T-helper 17 cell (primary cell): ENCODE data around the gene AK5. TPM values are rescaled to one million over a fixed set of nuclear protein-coding genes. Genes with fewer than 3 reads are reported as not detected.
A peak's percentile ranks its signal among the peaks of the same experiment; 100 is the strongest.

Experiments used
- ATAC-seq: fragments of 150-1000 bp; cut with Tn5 transposase; 2 replicates; pipeline ENCODE4 v1.10.0; 2021; ENCODE audit warnings: mild to moderate bottlenecking, moderate library complexity
- DNase-seq, 3 donors: peaks; one replicate each; pipeline versions ENCODE4 v3.0.0 to v3.0.0-alpha.2; 2020 to 2021
- H3K9me3 ChIP-seq: one replicate; pipeline ENCODE4 v1.7.0; 2013; ENCODE audit warnings: low read length, mild to moderate bottlenecking; ENCODE audit not compliant: control insufficient read depth, poor library complexity, severe bottlenecking
- H3K27ac Mint-ChIP-seq: one replicate; pipeline ENCODE4 v1.8.0; 2022; ENCODE audit warnings: mild to moderate bottlenecking, moderate library complexity, mixed read lengths
- H3K27me3 Mint-ChIP-seq: one replicate; pipeline ENCODE4 v1.8.0; 2022; ENCODE audit warnings: mixed read lengths
- H3K36me3 Mint-ChIP-seq: one replicate; pipeline ENCODE4 v1.8.0; 2022; ENCODE audit warnings: low read depth, mixed read lengths
- H3K4me1 Mint-ChIP-seq: one replicate; pipeline ENCODE4 v1.8.0; 2022; ENCODE audit warnings: mild to moderate bottlenecking, mixed read lengths
- H3K4me3 Mint-ChIP-seq: one replicate; pipeline ENCODE4 v1.8.0; 2022; ENCODE audit warnings: mild to moderate bottlenecking, moderate library complexity, mixed read lengths
- total RNA-seq, 4 donors: library from RNA in 2 of 4; stranded (reverse) in 2 of 4; gene quantifications; one replicate each; pipeline ENCODE4 v1.2.3 and lab custom pipeline; 2022 to 2026

Gene AK5, protein sequence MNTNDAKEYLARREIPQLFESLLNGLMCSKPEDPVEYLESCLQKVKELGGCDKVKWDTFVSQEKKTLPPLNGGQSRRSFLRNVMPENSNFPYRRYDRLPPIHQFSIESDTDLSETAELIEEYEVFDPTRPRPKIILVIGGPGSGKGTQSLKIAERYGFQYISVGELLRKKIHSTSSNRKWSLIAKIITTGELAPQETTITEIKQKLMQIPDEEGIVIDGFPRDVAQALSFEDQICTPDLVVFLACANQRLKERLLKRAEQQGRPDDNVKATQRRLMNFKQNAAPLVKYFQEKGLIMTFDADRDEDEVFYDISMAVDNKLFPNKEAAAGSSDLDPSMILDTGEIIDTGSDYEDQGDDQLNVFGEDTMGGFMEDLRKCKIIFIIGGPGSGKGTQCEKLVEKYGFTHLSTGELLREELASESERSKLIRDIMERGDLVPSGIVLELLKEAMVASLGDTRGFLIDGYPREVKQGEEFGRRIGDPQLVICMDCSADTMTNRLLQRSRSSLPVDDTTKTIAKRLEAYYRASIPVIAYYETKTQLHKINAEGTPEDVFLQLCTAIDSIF
- total RNA-seq = 1 to 10 TPM; 2.7 to 5.5 TPM
- 2.9 to 7.1 reads per million in 2 donors for total RNA-seq (lab: John Stamatoyannopoulos, UW)

DNA sequence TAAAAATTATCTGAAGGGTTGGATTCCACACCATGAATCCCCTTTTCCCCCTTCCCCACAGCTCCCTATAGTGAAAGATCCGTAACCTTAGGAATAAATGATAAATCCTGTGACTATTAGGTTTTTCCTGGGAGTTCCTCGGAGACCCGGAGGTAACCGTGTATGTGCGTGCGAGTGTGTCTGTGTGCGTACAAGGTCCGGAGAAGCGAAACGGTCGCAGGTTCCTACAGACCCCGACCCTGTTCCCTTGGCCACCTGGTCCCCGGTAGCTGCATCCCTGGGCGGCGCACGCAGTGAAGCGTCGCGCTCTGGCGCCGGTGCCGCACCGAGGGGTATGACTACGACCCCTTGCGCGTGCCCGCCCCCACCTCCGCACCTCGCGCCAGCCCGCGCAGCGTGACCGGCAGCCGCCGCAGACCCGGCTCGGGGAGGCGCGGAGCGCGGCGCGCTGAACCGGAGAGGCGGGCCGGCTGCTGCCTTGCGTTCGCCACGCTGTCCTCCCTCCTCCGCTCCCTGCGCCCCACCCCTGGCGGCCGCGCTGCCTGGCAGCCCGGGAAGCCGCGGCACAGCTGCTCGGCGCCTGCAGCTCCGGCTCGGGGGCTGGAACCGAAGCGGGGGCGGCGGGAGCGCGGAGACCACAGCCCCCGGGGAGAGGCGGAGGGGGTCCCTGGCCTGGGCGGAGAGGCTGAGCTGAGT lies at the start of gene AK5:
Gene AK5, plus strand, starts transcription at position 529 of the 696 bp plus-strand sequence. CDS start 295 bp downstream, outside the sequence.
- peak; percentile 10 to 22 (median 18) for DNase-seq
- peaks cover 24% of the 10 kb centered on the region for H3K4me1 Mint-ChIP-seq
- H3K27me3 Mint-ChIP-seq = peaks cover 42% of the 10 kb centered on the region
- no peaks in the 10 kb centered on the region for H3K9me3 ChIP-seq
- H3K27ac Mint-ChIP-seq = no peak within 1 kb of the TSS
- ATAC-seq = peak; percentile 82
- H3K4me3 Mint-ChIP-seq = peak within 1 kb of the TSS; percentile 87
- H3K36me3 Mint-ChIP-seq = peaks cover 2% of the 10 kb centered on the region

DNA sequence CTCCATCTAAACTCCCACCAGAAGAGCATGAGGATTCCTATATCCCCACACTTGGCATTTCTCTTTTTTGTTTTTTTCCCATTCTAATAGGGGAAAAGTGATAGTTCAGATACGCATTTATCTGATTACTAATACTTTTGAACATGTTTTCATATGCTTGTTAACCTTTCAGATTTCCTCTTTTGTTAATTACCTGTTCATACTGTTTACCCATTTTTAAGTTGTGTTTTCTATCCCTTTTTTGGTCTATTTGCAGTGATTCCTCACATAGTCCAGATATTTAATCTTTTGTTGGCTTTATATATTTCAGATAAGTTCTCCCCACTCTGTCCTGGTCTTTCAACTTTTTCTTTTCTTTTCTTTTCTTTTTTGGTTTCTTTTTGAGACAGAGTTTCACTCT lies 49.0 kb upstream of the AK5 start:
- ATAC-seq = no peak
- no peak for DNase-seq
- no peaks in the 10 kb centered on the region for H3K9me3 ChIP-seq
- Mint-ChIP-seq H3K4me1 (no peaks in the 10 kb centered on the region), H3K4me3 (no peak overlapping the region), H3K36me3 (no peaks in the 10 kb centered on the region), H3K27me3 (no peaks in the 10 kb centered on the region), H3K27ac (no peak overlapping the region)

DNA sequence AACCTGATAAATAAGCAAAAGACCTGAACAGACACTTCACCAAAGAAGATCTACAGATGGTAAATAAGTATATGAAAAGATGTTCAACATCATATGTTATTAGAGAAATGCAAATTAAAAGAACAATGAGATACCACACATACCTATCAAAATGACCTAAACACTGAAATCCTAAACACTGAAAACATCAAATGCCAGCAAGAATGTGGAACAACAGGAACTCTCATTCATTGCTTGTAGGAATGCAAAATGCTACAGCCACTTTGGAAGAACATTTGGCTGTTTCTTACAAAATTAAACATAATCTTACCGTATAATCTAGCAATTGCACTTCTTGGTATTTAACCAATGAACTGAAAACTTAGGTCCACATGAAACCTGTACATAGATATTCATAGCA lies 47.7 kb upstream of the AK5 start:
- H3K4me1 Mint-ChIP-seq = no peaks in the 10 kb centered on the region
- H3K27me3 Mint-ChIP-seq = peaks cover 5% of the 10 kb centered on the region
- ATAC-seq (no peak), DNase-seq (no peak)
- H3K4me3 Mint-ChIP-seq = no peak overlapping the region
- H3K9me3 ChIP-seq = no peaks in the 10 kb centered on the region
- no peak overlapping the region for H3K27ac Mint-ChIP-seq
- no peaks in the 10 kb centered on the region for H3K36me3 Mint-ChIP-seq

DNA sequence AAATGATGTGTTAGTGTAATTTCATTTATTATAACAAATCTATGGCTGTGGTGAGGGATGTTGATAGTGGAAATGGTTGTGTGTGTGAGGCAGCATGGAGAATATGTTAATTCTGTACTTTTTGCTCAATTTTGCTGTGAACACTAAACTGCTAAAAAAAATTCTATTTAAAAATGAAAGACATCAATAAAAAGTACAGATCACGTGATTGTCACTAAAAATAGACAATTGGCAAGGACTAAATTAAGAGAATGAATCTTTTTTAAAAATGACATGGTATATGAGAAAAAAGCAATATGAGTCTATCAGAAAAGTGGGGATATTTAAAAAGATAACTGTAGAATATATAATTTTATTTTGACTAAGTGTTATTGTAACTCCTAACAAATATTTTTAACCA lies 46.9 kb upstream of the AK5 start:
- Mint-ChIP-seq H3K27ac (no peak overlapping the region), H3K4me1 (no peaks in the 10 kb centered on the region), H3K4me3 (no peak overlapping the region), H3K27me3 (peaks cover 5% of the 10 kb centered on the region), H3K36me3 (no peaks in the 10 kb centered on the region)
- ATAC-seq (no peak), DNase-seq (no peak)
- no peaks in the 10 kb centered on the region for H3K9me3 ChIP-seq

DNA sequence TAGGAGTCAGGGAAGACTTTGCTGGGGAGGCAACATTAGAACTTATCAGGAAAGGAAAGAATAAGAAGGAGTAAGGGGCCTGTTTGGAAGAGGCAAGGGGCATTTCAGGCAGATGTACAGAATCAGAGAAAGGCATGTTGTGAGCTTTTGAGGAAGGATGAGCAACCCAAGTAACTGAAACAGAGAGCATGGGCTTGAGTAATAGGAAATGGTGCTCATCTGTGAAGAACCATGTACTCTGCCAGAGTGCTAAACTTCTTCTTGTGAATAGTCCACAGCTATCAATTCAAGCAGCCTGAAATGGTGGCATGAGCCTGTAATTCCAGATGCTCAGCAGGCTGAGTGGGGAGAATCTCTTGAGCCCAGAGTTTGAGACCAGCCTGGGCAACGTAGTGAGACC lies 43.4 kb upstream of the AK5 start:
- no peak for ATAC-seq
- Mint-ChIP-seq H3K36me3 (peaks cover 2% of the 10 kb centered on the region), H3K27me3 (peaks cover 9% of the 10 kb centered on the region), H3K27ac (no peak overlapping the region), H3K4me3 (no peak overlapping the region), H3K4me1 (no peaks in the 10 kb centered on the region)
- DNase-seq = no peak
- no peaks in the 10 kb centered on the region for H3K9me3 ChIP-seq

DNA sequence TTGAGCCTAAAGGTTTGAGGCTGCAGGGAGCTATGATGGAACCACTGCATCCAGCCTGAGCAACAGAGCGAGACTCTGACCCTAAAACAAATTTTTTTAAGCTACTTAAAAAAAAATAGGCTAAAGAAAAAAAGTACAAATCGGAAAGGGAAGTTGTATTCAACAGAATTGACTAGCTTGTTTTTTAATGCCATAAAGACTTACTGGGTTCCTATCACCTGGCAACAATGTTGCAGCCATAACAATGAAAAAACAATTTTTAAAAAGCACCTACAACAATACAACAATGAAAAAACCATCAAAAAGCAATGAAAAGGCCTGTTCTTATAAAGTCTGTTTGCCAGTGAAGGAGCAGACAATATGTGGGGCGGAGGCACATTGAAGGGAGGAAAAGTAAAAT lies 42.5 kb upstream of the AK5 start:
- no peak for DNase-seq
- H3K27ac Mint-ChIP-seq = no peak overlapping the region
- no peaks in the 10 kb centered on the region for H3K9me3 ChIP-seq
- peaks cover 2% of the 10 kb centered on the region for H3K36me3 Mint-ChIP-seq
- H3K4me1 Mint-ChIP-seq = no peaks in the 10 kb centered on the region
- no peak for ATAC-seq
- peaks cover 9% of the 10 kb centered on the region for H3K27me3 Mint-ChIP-seq
- H3K4me3 Mint-ChIP-seq = peak overlapping the region; percentile 32

DNA sequence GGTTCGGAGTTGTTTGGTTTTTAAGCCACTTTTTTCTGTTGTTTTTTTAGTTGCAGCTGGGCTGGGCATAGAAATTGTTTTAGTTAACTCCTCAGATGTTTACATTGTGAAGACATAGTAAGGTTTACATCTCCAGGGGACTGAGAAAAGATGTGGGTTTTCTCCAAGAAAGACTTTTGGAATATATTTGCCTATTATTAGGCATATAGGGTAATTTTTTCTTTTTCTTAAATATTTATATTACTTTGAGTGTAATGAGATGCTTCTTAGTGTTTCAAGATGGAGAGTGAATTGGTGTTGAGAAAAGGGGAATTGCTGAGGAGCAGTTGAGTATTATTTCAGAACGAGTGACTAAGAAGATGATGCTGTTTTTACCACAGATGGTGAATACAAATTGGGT lies 36.0 kb upstream of the AK5 start:
- Mint-ChIP-seq H3K27ac (no peak overlapping the region), H3K4me3 (no peak overlapping the region), H3K4me1 (no peaks in the 10 kb centered on the region), H3K27me3 (no peaks in the 10 kb centered on the region), H3K36me3 (peaks cover 2% of the 10 kb centered on the region)
- H3K9me3 ChIP-seq = peaks cover 4% of the 10 kb centered on the region
- no peak for DNase-seq
- ATAC-seq = no peak

DNA sequence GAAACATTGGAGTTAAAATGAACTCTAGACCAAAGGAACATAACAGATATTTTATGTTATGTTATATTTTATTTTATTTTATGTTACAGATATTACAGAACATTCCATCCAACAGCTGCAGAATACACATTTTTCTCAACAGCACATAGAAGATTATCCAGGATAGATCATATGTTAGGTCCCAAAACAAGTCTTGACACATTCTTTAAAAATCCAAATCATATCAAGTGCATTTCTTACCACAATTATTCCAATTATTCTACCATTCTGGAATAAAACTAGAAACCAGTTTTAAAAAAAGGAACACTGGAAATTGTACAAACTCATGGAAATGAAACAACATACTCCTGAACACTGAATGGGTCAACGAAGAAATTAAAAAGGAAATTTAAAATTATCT lies 31.7 kb upstream of the AK5 start:
- no peaks in the 10 kb centered on the region for H3K27me3 Mint-ChIP-seq
- H3K36me3 Mint-ChIP-seq = no peaks in the 10 kb centered on the region
- H3K4me1 Mint-ChIP-seq = no peaks in the 10 kb centered on the region
- peaks cover 6% of the 10 kb centered on the region for H3K9me3 ChIP-seq
- ATAC-seq (no peak), DNase-seq (no peak)
- H3K27ac Mint-ChIP-seq = no peak overlapping the region
- H3K4me3 Mint-ChIP-seq = no peak overlapping the region

DNA sequence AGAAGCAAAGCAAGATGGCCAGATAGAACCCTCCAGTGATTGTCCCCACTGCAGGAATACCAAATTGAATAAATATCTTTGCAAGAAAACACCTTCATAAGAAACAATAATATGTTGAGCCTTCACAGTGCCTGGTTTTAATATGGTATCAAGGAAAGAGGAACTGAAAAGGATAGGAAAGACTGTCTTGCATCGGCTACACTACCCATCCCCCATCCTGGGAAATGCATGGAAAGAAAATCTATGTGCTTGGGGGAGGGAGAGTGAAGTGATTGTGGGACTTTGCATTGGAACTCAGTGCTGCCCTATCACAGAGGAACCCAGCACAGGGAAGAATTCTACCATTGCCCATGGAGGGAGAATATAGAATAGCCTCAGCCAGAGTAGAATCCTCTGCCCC lies 28.6 kb upstream of the AK5 start:
- DNase-seq (no peak), ATAC-seq (no peak)
- no peaks in the 10 kb centered on the region for H3K27me3 Mint-ChIP-seq
- H3K36me3 Mint-ChIP-seq = no peaks in the 10 kb centered on the region
- no peak overlapping the region for H3K4me3 Mint-ChIP-seq
- H3K9me3 ChIP-seq = peaks cover 3% of the 10 kb centered on the region
- H3K27ac Mint-ChIP-seq = no peak overlapping the region
- no peaks in the 10 kb centered on the region for H3K4me1 Mint-ChIP-seq

DNA sequence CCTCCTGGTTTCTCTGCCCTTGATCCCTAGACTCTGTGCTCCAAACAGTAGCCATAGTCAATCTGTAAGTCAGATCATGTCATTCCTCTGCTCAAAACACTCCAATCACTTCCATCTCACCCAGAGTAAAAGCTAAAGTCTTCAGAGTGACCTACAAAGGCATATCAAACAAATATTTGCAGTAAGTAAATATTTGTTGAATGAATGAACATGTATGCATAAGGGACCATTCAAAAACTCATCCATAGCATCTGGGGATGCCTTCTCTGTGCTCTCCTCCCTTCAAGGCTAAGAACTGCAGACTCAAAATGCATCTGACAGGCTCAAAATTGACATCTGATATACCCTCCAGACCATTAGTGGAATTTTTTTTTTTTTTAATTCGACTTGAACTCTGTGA lies 18.1 kb upstream of the AK5 start:
- no peaks in the 10 kb centered on the region for H3K9me3 ChIP-seq
- DNase-seq = no peak
- Mint-ChIP-seq H3K27me3 (no peaks in the 10 kb centered on the region), H3K27ac (no peak overlapping the region), H3K36me3 (no peaks in the 10 kb centered on the region), H3K4me1 (no peaks in the 10 kb centered on the region), H3K4me3 (no peak overlapping the region)
- no peak for ATAC-seq

DNA sequence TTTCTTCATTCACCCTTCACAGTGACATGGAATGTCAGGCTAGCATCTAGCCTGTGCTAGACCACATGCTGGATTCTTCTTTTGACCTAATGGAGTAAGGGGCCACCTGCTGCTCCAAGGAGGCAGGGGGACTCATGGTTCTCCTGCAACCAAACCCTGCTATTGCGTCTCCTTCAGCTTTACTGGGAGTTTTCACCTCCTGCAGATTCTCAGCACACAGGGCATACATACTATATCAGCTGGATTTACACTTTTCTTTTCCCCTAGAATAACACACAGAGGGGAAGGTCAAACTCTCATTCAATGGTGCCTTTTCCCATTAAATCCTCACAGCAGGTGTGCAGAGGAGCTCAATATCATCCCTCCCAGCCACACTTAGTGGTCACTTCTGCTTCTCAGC lies 16.6 kb upstream of the AK5 start:
- Mint-ChIP-seq H3K27me3 (peaks cover 2% of the 10 kb centered on the region), H3K4me1 (no peaks in the 10 kb centered on the region), H3K36me3 (no peaks in the 10 kb centered on the region), H3K27ac (no peak overlapping the region), H3K4me3 (no peak overlapping the region)
- ATAC-seq (no peak), DNase-seq (no peak)
- H3K9me3 ChIP-seq = no peaks in the 10 kb centered on the region

DNA sequence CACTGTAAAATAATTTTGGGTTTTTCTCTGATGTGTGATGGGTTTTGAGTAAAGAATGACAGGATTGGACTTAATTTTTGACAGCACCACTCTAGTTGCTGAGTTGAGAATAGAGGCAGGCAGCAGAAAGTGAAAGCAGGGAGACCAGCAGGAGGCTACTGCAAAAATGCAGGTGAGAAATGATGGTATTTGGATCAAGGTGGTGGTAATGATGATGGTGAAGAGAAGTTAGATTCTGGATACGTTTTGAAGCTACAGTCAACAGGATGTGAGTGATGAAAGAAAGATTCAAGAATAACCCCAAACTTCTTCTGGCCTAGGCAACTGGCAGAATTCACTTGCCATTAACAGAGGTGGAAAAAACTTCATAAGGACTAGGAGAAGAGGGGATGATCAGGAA lies 14.8 kb upstream of the AK5 start:
- no peak overlapping the region for H3K4me3 Mint-ChIP-seq
- no peak for ATAC-seq
- no peak for DNase-seq
- H3K36me3 Mint-ChIP-seq = no peaks in the 10 kb centered on the region
- H3K9me3 ChIP-seq = no peaks in the 10 kb centered on the region
- H3K4me1 Mint-ChIP-seq = peaks cover 3% of the 10 kb centered on the region
- peaks cover 18% of the 10 kb centered on the region for H3K27me3 Mint-ChIP-seq
- no peak overlapping the region for H3K27ac Mint-ChIP-seq

DNA sequence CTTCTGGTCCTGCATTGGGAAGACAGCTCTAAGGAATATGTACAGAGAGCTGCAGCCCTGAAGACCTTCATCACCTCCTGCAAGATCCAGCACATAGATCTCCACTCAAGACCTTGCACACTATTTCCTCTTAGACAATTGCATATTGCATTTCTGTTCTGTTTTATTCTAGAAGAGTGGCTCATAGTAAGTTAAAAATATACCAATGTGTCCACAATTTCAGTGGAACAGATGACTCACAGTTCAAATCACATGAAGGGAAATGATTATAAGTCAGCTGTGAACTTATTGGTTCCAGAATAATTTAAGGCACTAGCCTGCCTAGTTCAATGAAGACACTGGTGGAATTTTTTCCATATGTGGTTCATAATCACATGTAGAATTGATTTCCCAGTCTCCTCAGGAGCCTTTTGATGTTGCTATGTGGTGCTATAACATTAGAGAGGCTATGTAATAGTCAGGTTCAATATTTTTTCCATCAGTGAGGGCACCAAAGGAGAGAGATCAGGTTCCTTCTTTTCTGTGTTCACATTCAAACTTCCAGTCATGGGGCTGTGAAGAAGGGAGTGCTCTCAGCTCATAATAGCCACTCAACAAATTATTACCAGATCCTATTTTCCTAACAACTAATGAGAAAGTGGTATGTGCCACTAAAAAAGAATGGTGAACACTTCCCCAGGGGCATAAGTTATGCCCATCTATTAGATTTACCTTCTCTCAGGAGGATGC lies 9.8 kb upstream of the AK5 start:
- Mint-ChIP-seq H3K27ac (no peak overlapping the region), H3K4me1 (peaks cover 3% of the 10 kb centered on the region), H3K36me3 (no peaks in the 10 kb centered on the region), H3K4me3 (no peak overlapping the region), H3K27me3 (peaks cover 34% of the 10 kb centered on the region)
- DNase-seq (no peak), ATAC-seq (no peak)
- no peaks in the 10 kb centered on the region for H3K9me3 ChIP-seq
